ENCODE results near the gene LRRC47.

Gene LRRC47

DNA sequence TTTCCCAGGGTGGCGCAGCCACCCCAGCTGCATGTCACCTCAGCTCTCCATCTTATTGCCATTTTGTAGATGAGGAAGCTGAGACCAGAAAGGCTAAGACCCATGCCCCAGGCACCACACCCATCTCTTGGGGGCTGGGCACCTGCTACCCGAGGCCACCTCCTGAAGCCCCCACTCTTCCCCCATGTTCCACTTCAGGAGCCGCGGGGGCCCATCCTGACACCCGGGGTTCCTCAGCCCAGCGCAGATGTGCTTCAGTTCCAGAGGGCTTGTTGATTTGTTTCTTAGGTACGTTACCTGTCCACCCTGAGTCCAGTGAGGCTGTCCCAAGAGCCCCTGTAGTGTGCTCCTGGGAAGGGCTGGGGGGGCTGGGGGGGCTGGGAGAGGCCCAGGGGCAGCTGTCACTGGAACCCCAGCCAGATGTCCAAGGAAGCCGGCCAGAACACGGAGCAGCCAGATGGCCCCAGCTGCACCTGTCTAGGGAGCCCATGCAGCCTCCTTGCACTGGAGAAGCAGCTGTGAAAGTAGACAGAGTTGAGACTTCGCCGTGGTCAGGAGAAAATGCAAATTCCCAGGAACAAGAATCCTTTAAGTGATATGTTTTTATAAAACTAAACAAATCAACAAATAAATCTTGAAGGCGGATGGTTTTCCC lies 61.1 kb downstream of the LRRC47 start:
- H3K9ac ChIP-seq (ENCODE audit: low read length) = no peak overlapping the region
- H4K20me1 ChIP-seq (ENCODE audit: insufficient read depth, low read length) = no peaks in the 10 kb centered on the region
- H3K9me3 ChIP-seq (ENCODE audit: low read length) = no peaks in the 10 kb centered on the region
- no peaks in the 10 kb centered on the region for H3K4me1 ChIP-seq (ENCODE audit: insufficient read depth, low read length, severe bottlenecking)
- no peak overlapping the region for H3K4me2 ChIP-seq (ENCODE audit: low read length)
- no peak for TF ChIP-seq EZH2 (IDR thresholded peaks at IDR 0.05; ENCODE audit: borderline replicate concordance, low read length)
- TF ChIP-seq, protein P1, sequence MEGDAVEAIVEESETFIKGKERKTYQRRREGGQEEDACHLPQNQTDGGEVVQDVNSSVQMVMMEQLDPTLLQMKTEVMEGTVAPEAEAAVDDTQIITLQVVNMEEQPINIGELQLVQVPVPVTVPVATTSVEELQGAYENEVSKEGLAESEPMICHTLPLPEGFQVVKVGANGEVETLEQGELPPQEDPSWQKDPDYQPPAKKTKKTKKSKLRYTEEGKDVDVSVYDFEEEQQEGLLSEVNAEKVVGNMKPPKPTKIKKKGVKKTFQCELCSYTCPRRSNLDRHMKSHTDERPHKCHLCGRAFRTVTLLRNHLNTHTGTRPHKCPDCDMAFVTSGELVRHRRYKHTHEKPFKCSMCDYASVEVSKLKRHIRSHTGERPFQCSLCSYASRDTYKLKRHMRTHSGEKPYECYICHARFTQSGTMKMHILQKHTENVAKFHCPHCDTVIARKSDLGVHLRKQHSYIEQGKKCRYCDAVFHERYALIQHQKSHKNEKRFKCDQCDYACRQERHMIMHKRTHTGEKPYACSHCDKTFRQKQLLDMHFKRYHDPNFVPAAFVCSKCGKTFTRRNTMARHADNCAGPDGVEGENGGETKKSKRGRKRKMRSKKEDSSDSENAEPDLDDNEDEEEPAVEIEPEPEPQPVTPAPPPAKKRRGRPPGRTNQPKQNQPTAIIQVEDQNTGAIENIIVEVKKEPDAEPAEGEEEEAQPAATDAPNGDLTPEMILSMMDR (IDR thresholded peaks at IDR 0.05; ENCODE audit: low read length) = no peak
- H2AFZ ChIP-seq (ENCODE audit: low read length) = no peak overlapping the region
- H3K27me3 ChIP-seq (ENCODE audit: insufficient read depth, low read length) = peaks cover under 1% of the 10 kb centered on the region; the same call in 1 of the 2 replicates
- H3K27ac ChIP-seq (ENCODE audit: low read depth, low read length, poor library complexity, severe bottlenecking) = no peak overlapping the region
- H3K79me2 ChIP-seq (ENCODE audit: insufficient read depth, low read length) = no peaks in the 10 kb centered on the region
- H3F3A ChIP-seq (ENCODE audit: insufficient read depth, low read length) = no peaks in the 10 kb centered on the region
- H3K4me3 ChIP-seq (ENCODE audit: low read depth, low read length, poor library complexity, severe bottlenecking) = no peak overlapping the region
- no peaks in the 10 kb centered on the region for H3K9me2 ChIP-seq (ENCODE audit: low read depth, low read length)
- H3K36me3 ChIP-seq (ENCODE audit: insufficient read depth, low read length) = peaks cover 36% of the 10 kb centered on the region

DNA sequence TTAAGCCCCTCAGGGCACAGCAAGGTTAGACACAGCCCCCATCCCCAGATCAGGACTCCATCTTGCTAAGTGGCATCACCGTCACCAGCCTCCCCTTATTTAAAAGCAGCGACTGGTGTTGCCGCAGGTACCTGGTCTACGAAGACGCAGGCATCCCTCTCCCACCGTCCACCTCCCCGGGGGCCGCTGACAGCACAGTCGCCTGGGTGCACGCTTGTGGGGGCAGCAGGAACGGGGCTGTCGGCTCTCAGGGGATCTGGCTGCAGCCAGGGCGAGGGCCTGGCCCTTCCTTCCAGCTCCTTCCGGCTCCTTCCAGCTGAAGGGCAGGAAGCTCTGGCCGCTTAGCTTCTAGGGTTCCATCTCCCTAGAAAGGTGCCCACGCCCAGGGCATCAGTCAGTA lies 61.7 kb downstream of the LRRC47 start:
- Histone ChIP-seq H4K20me1 (ENCODE audit: insufficient read depth, low read length) (no peaks in the 10 kb centered on the region), H3K9me2 (ENCODE audit: low read depth, low read length) (no peaks in the 10 kb centered on the region), H3K27ac (ENCODE audit: low read depth, low read length, poor library complexity, severe bottlenecking) (no peak overlapping the region), H2AFZ (ENCODE audit: low read length) (no peak overlapping the region), H3K36me3 (ENCODE audit: insufficient read depth, low read length) (peaks cover 31% of the 10 kb centered on the region), H3F3A (ENCODE audit: insufficient read depth, low read length) (no peaks in the 10 kb centered on the region), H3K4me1 (ENCODE audit: insufficient read depth, low read length, severe bottlenecking) (no peaks in the 10 kb centered on the region), H3K27me3 (ENCODE audit: insufficient read depth, low read length) (peaks cover 5% of the 10 kb centered on the region; the same call in 1 of the 2 replicates), H3K4me3 (ENCODE audit: low read depth, low read length, poor library complexity, severe bottlenecking) (no peak overlapping the region), H3K79me2 (ENCODE audit: insufficient read depth, low read length) (no peaks in the 10 kb centered on the region), H3K9ac (ENCODE audit: low read length) (no peak overlapping the region), H3K4me2 (ENCODE audit: low read length) (no peak overlapping the region), H3K9me3 (ENCODE audit: low read length) (no peaks in the 10 kb centered on the region)
- no peak for TF ChIP-seq EZH2 (IDR thresholded peaks at IDR 0.05; ENCODE audit: borderline replicate concordance, low read length)
- TF ChIP-seq, protein P1 (IDR thresholded peaks at IDR 0.05; ENCODE audit: low read length) = no peak

DNA sequence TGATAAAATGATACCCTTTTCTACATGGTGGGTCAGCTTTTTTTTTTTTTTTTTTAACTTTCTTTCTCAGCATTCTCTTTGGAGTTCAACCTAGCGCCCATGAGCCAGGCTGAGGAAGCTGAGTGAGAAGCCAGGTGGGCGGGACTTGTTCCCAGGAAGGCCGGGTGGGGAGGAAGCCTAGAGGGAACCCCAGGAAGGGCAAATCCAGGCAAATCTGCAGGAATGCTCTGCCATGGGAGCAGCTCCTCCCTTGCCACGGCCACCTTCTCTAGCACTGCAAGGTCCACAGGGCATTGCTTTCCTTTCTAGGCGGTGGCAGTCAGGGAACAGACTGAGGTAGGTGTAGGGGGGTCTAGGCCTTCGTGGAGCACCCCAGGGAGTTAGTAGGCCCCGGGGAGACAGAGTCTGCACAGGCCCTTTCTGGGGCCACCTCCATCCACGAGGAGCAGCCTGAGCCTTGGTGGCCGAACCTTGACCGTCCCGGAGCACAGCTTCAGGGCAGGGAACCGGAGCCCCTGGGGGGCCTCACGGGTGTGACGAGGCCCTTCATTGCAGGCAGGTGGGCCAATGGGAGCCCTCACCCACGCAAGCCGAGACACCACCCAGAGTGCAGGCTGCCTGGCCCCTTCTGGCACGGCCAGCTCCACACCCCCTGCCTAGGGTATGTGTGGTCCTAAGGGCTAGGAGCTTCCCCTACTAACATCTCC lies 62.3 kb downstream of the LRRC47 start:
- TF ChIP-seq, protein P1 (IDR thresholded peaks at IDR 0.05; ENCODE audit: low read length) = no peak
- TF ChIP-seq EZH2 (IDR thresholded peaks at IDR 0.05; ENCODE audit: borderline replicate concordance, low read length) = no peak
- H2AFZ ChIP-seq (ENCODE audit: low read length) = no peak overlapping the region
- no peaks in the 10 kb centered on the region for H3F3A ChIP-seq (ENCODE audit: insufficient read depth, low read length)
- no peak overlapping the region for H3K9ac ChIP-seq (ENCODE audit: low read length)
- H3K27me3 ChIP-seq (ENCODE audit: insufficient read depth, low read length) = peaks cover 5% of the 10 kb centered on the region; the same call in 1 of the 2 replicates
- H3K4me3 ChIP-seq (ENCODE audit: low read depth, low read length, poor library complexity, severe bottlenecking) = no peak overlapping the region
- no peaks in the 10 kb centered on the region for H4K20me1 ChIP-seq (ENCODE audit: insufficient read depth, low read length)
- no peaks in the 10 kb centered on the region for H3K79me2 ChIP-seq (ENCODE audit: insufficient read depth, low read length)
- peaks cover 25% of the 10 kb centered on the region for H3K36me3 ChIP-seq (ENCODE audit: insufficient read depth, low read length)
- no peaks in the 10 kb centered on the region for H3K4me1 ChIP-seq (ENCODE audit: insufficient read depth, low read length, severe bottlenecking)
- no peak overlapping the region for H3K27ac ChIP-seq (ENCODE audit: low read depth, low read length, poor library complexity, severe bottlenecking)
- no peaks in the 10 kb centered on the region for H3K9me3 ChIP-seq (ENCODE audit: low read length)
- H3K4me2 ChIP-seq (ENCODE audit: low read length) = no peak overlapping the region
- no peaks in the 10 kb centered on the region for H3K9me2 ChIP-seq (ENCODE audit: low read depth, low read length)

All from OCI-LY1 (cell line).